GM19328 (cell line): ENCODE measurements around the gene CARMIL3.

Experiments used
- ATAC-seq: cut with Tn5 transposase; IDR thresholded peaks from one replicate; pipeline ENCODE4 v1.9.1; 2021; ENCODE audit warnings: mild to moderate bottlenecking, moderate library complexity; ENCODE audit not compliant: unreplicated experiment

CARMIL3 gene

GRCh38 chr14:24062216-24062980 lies 10.6 kb downstream of the CARMIL3 start:
- ATAC-seq = no peak

- no peak for ATAC-seq
These were observed 11.5 kb downstream of the CARMIL3 start for GRCh38 chr14:24063263-24063836.

GRCh38 chr14:24064091-24064795 lies 12.4 kb downstream of the CARMIL3 start:
- ATAC-seq = no peak

- ATAC-seq = no peak
These were observed 13.0 kb downstream of the CARMIL3 start for GRCh38 chr14:24064856-24065255.

GRCh38 chr14:24065408-24065807 lies 13.6 kb downstream of the CARMIL3 start:
- no peak for ATAC-seq

GRCh38 chr14:24066496-24067132 lies 14.8 kb downstream of the CARMIL3 start:
- ATAC-seq = no peak

GRCh38 chr14:24067133-24068082 lies 15.6 kb downstream of the CARMIL3 start:
- no peak for ATAC-seq

- no peak for ATAC-seq
These were observed 17.1 kb downstream of the CARMIL3 start for GRCh38 chr14:24068711-24069410.

- ATAC-seq = no peak
These were observed 17.6 kb downstream of the CARMIL3 start for GRCh38 chr14:24069411-24069735.

GRCh38 chr14:24070285-24071143 lies 18.7 kb downstream of the CARMIL3 start:
- ATAC-seq = no peak

- ATAC-seq = no peak
These were observed 19.4 kb downstream of the CARMIL3 start, which contains the start of gene CPNE6 for GRCh38 chr14:24071144-24071697. Gene CPNE6, plus strand, starts transcription at chr14:24071562. Its CDS starts 1,375 bp downstream, at chr14:24072937.

- no peak for ATAC-seq
These were observed 20.1 kb downstream of the CARMIL3 start for GRCh38 chr14:24071836-24072430.

GRCh38 chr14:24072436-24072835 lies 20.6 kb downstream of the CARMIL3 start:
- ATAC-seq = no peak

- no peak for ATAC-seq
These were observed 21.4 kb downstream of the CARMIL3 start for GRCh38 chr14:24072881-24073877.

GRCh38 chr14:24074625-24075484 lies 23.0 kb downstream of the CARMIL3 start:
- ATAC-seq = no peak
